HUES48 (cell line): ENCODE data around the gene TAF11L13.
"Not testable (repeated sequence)": the region's sequence is repeated elsewhere in the genome, so short reads cannot be mapped to it uniquely, and the experiment has no call there.

ENCODE experiments used
- H3K27ac ChIP-seq: one replicate; pipeline ENCODE4 v1.7.0; 2013; ENCODE audit warnings: low read depth, low read length, inconsistent platforms
- H3K27me3 ChIP-seq: 2 replicates; pipeline ENCODE4 v1.6.1; 2013; ENCODE audit warnings: mild to moderate bottlenecking, low read length; ENCODE audit not compliant: control insufficient read depth, insufficient read depth
- H3K36me3 ChIP-seq: 2 replicates; pipeline ENCODE4 v1.6.1; 2013; ENCODE audit warnings: low read length; ENCODE audit not compliant: control insufficient read depth, insufficient read depth
- H3K4me1 ChIP-seq: 2 replicates; pipeline ENCODE4 v1.6.1; 2013; ENCODE audit warnings: mild to moderate bottlenecking, low read length; ENCODE audit not compliant: control insufficient read depth, insufficient read depth
- H3K4me3 ChIP-seq: 2 replicates; pipeline ENCODE4 v1.5.1; 2013; ENCODE audit warnings: mild to moderate bottlenecking, low read depth, low read length
- H3K9ac ChIP-seq: 2 replicates; pipeline ENCODE4 v1.6.1; 2013; ENCODE audit warnings: mild to moderate bottlenecking, low read depth, low read length, moderate library complexity
- H3K9me3 ChIP-seq: 2 replicates; pipeline ENCODE4 v1.6.1; 2013; ENCODE audit warnings: low read length; ENCODE audit not compliant: control insufficient read depth, insufficient read depth

The TAF11L13 gene

DNA sequence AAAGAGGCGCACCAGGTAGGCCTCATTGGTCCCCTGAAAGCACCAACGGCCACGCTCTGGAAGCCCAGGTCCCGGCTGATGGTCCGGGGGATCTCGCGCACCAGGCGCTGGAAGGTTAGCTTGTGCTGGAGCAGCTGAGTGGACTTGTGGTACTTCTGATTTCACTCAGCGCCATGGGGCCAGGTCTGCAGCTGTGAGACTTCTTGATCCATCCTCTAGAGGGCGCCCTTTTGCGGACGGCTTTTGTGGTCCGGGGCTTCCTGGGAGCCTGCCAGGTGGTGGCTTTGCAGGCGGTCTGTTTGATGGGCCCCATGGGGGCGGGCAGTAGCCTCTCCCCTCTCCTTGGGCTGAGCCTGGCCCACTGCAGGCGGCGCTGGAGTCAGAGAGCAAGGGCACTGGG, 11.3 kb upstream of the TAF11L13 start:
- no peak overlapping the region for H3K9ac ChIP-seq
- no peaks in the 10 kb centered on the region for H3K27me3 ChIP-seq
- no peaks in the 10 kb centered on the region for H3K9me3 ChIP-seq
- no peak overlapping the region for H3K27ac ChIP-seq
- H3K4me1 ChIP-seq: no peaks in the 10 kb centered on the region
- no peaks in the 10 kb centered on the region for H3K36me3 ChIP-seq
- no peak overlapping the region for H3K4me3 ChIP-seq

DNA sequence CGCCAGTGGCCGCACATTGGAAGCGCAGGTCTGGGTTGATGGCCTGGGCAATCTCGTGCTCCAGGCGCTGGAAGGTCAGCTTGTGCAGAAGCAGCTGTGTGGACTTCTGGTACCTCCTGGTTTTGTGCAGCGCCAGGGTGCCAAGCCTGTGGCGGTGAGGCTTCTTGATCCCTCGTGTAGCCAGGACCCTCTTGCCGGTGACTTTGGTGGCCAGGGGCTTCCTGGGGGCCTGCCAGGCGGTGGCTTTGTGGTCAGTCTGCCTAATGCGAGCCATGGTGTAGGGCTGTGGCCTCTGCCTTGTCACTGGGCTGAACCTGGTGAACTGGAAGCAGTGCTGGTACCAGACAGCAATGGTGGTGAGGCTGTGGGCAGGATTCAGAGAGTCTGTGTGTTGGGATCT, 6.2 kb upstream of the TAF11L13 start:
- Histone ChIP-seq H3K36me3 (no peaks in the 10 kb centered on the region), H3K4me1 (no peaks in the 10 kb centered on the region), H3K27me3 (no peaks in the 10 kb centered on the region), H3K4me3 (no peak overlapping the region), H3K27ac (no peak overlapping the region), H3K9me3 (no peaks in the 10 kb centered on the region), H3K9ac (no peak overlapping the region)

- no peaks in the 10 kb centered on the region for H3K27me3 ChIP-seq
- no peak within 1 kb of the TSS for H3K27ac ChIP-seq
- no peaks in the 10 kb centered on the region for H3K4me1 ChIP-seq
- H3K9me3 ChIP-seq: no peaks in the 10 kb centered on the region
- H3K4me3 ChIP-seq: no peak within 1 kb of the TSS
- no peaks in the 10 kb centered on the region for H3K36me3 ChIP-seq
- no peak within 1 kb of the TSS for H3K9ac ChIP-seq
These were observed 2.3 kb downstream of the TAF11L13 start, which contains the start of gene TAF11L14 for GRCh38 chr5:17634160-17634559. TSS of gene TAF11L14 (plus strand) at chr5:17634460.

DNA sequence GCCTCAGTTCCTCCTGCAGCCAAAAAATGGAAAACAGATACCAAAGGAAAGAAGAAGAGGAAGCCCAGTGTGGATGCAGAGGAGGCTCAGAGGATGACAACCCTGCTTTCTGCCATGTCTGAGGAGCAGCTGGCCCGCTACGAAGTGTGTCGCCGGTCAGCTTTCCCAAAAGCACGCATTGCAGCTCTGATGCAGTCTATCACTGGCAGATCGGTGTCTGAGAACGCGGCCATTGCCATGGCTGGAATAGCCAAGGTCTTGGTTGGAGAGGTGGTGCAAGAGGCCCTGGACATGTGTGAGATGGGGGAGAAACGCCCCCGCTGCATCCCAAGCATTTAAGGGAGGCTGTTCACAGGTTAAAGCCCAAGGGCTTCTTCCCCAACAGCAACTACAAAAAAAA, 17.3 kb downstream of the TAF11L13 start:
- not testable (repeated sequence) for H3K4me1 ChIP-seq

DNA sequence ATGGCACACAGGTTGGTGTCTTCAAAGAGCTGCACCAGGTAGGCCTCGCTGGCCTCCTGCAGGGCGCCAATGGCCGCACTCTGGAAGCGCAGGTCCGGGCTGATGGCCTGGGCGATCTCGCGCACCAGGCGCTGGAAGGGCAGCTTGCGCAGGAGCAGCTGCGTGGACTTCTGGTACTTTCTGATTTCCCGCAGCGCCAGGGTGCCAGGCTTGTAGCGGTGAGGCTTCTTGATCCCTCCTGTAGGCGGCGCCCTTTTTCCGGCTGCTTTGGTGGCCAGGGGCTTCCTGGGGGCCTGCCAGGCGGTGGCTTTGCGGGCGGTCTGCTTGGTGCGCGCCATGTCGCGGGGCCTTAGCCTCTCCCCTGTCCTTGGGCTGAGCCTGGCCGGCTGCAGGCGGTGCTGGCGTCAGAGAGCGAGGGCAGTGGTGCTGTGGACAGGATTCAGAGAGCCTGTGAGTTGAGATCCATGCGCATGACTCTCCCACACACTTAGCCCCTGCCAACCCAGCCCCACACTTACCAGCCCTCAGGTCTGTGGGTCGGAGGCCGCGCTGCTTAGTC, 23.4 kb downstream of the TAF11L13 start:
- H3K27ac ChIP-seq, H3K9ac ChIP-seq, H3K27me3 ChIP-seq, H3K4me1 ChIP-seq, H3K4me3 ChIP-seq, H3K9me3 ChIP-seq, H3K36me3 ChIP-seq: not testable (repeated sequence)

More for the DNA sequence above, 17.3 kb downstream of the TAF11L13 start:
- H3K27me3 ChIP-seq, H3K27ac ChIP-seq, H3K4me3 ChIP-seq, H3K9ac ChIP-seq, H3K9me3 ChIP-seq, H3K36me3 ChIP-seq: not testable (repeated sequence)

GRCh38 chr5:17655921-17656320, 24.0 kb downstream of the TAF11L13 start:
- Histone ChIP-seq H3K4me1 (no peaks in the 10 kb centered on the region), H3K4me3 (no peak overlapping the region), H3K36me3 (no peaks in the 10 kb centered on the region), H3K27me3 (no peaks in the 10 kb centered on the region), H3K27ac (no peak overlapping the region), H3K9me3 (no peaks in the 10 kb centered on the region), H3K9ac (no peak overlapping the region)

DNA sequence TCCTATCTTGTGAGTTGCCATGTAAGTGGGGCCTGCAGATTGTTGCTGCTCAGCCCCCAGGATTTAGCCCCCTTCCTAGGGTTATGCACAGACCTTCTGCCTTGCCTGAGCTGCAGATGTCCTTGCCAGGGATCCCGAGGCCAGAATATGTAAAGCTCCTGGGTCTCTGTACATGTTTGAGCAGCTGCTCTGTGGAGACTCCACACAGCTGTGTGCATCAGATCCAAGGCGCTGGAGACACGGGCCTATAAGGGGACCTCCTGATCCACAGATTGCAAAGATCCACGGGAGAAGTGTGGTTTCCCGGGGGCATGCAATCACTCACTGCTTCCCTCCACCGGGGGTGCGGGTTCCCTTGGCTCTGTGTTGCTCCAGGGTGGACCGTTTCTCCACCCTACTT, 31.3 kb downstream of the TAF11L13 start:
- no peaks in the 10 kb centered on the region for H3K9me3 ChIP-seq
- H3K9ac ChIP-seq: no peak overlapping the region
- H3K4me3 ChIP-seq: no peak overlapping the region
- peaks cover 16% of the 10 kb centered on the region for H3K4me1 ChIP-seq
- H3K36me3 ChIP-seq: no peaks in the 10 kb centered on the region
- no peaks in the 10 kb centered on the region for H3K27me3 ChIP-seq
- no peak overlapping the region for H3K27ac ChIP-seq

DNA sequence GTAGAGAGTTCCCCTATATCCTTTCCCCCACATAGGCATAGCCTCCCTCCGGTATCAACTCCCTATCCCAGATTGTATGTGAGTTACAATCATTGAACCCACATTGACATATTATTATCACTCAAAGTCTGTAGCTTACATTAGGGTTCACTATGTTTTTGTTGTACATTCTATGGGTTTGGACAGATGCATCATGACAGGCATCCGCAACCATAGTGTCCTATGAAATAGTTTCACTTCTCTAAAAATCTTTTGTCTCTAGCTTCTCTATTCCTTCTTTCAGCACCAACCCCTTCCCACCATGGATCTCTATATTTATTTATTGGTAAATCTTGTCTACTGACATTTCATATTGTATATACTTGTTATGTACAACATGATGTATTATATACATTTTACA, 33.9 kb downstream of the TAF11L13 start:
- H3K4me1 ChIP-seq: peaks cover 16% of the 10 kb centered on the region
- no peak overlapping the region for H3K4me3 ChIP-seq
- no peaks in the 10 kb centered on the region for H3K27me3 ChIP-seq
- no peak overlapping the region for H3K9ac ChIP-seq
- H3K27ac ChIP-seq: no peak overlapping the region
- no peaks in the 10 kb centered on the region for H3K9me3 ChIP-seq
- no peaks in the 10 kb centered on the region for H3K36me3 ChIP-seq

DNA sequence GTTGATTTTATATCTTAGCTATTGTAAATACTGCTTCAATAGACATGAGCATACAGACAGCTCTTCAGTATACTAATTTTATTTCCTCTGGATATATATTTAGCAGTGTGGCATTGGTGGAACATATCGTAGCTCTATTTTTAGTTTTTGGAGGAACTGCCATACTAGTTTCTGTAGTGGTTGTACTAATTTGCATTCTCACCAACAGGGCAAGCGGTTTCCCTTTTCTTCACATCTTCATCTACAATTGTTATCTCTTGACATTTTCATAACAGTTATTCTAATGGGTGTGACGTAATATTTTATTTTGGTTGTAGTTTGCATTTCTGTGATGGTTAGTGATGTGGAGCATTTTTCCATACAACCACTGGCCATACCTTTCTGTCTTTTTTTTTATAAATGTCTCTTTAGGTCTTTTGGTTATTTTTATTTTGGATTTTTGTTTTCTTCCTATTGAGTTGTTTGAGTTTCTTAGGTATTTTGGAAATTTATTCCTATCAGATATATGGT, 34.9 kb downstream of the TAF11L13 start:
- H3K9ac ChIP-seq: no peak overlapping the region
- H3K4me3 ChIP-seq: no peak overlapping the region
- peaks cover 3% of the 10 kb centered on the region; the same call in 1 of the 2 replicates for H3K9me3 ChIP-seq
- H3K36me3 ChIP-seq: no peaks in the 10 kb centered on the region
- no peak overlapping the region for H3K27ac ChIP-seq
- peaks cover 16% of the 10 kb centered on the region for H3K4me1 ChIP-seq
- H3K27me3 ChIP-seq: no peaks in the 10 kb centered on the region

DNA sequence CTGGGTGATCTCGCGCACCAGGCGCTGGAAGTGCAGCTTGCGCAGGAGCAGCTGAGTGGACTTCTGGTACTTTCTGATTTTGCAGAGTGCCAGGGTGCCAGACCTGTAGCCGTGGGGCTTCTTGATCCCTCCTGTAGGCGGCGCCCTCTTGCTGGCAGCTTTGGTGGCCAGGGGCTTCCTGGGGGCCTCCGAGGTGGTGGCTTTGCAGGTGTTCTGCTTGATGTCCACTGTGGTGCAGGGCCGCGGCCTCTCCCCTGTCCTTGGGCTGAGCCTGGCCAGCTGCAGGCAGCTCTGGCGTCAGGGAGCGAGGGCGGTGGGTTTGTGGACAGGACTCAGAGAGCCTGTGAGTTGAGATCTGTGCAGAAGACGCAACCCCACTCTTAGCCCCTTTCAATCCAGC, 38.5 kb downstream of the TAF11L13 start:
- no peak overlapping the region for H3K27ac ChIP-seq
- H3K27me3 ChIP-seq: no peaks in the 10 kb centered on the region
- H3K4me1 ChIP-seq: 0 out of 2 replicates have a peak, but pooled peaks cover 1% of the 10 kb centered on the region
- H3K9ac ChIP-seq: no peak overlapping the region
- peaks cover 3% of the 10 kb centered on the region; the same call in 1 of the 2 replicates for H3K9me3 ChIP-seq
- no peak overlapping the region for H3K4me3 ChIP-seq
- H3K36me3 ChIP-seq: no peaks in the 10 kb centered on the region

GRCh38 chr5:17678751-17679324, 47.0 kb downstream of the TAF11L13 start:
- no peak overlapping the region for H3K9ac ChIP-seq
- H3K27me3 ChIP-seq: no peaks in the 10 kb centered on the region
- no peaks in the 10 kb centered on the region for H3K4me1 ChIP-seq
- H3K4me3 ChIP-seq: no peak overlapping the region
- no peak overlapping the region for H3K27ac ChIP-seq
- no peaks in the 10 kb centered on the region for H3K9me3 ChIP-seq
- H3K36me3 ChIP-seq: no peaks in the 10 kb centered on the region
